H1 (cell line): ENCODE data around the gene NECTIN2. TPM values are rescaled to one million over a fixed set of nuclear protein-coding genes. Genes with fewer than 3 reads are reported as not detected.

Experiments used
- CTCF ChIA-PET: fragments of 300-600 bp; sonication (Branson Sonifier 250); formaldehyde crosslinking; loops from one replicate; lab custom pipeline; 2021; ENCODE audit not compliant: partially characterized antibody; lab: Charles Lee
- POLR2A ChIA-PET: fragments of 300-600 bp; sonication (Branson Sonifier 250); formaldehyde crosslinking; loops from one replicate; lab custom pipeline; 2021; ENCODE audit warnings: inconsistent platforms; ENCODE audit not compliant: partially characterized antibody; lab: Charles Lee
- DNase-seq, 2 experiments: peaks; one replicate each; pipeline versions ENCODE4 v3.0.0 to v3.0.0-alpha.2; 2010 to 2022; ENCODE audit warnings: low spot score in 2 of 2, low read depth in 1 of 2, mixed read lengths in 1 of 2
- FAIRE-seq: peaks from 2 replicates; lab custom pipeline; 2011; peaks lifted over from hg19 to GRCh38; lab: Jason Lieb, UNC
- H2AFZ ChIP-seq: 2 replicates; pipeline ENCODE4 v1.8.1; 2012; ENCODE audit warnings: low read length, inconsistent platforms
- H2AK5ac ChIP-seq: 2 replicates; pipeline ENCODE4 v1.6.1; 2013; ENCODE audit warnings: low read depth, low read length
- H2BK120ac ChIP-seq: replicated peaks from 2 replicates; pipeline ENCODE3; 2013; ENCODE audit warnings: low read depth, low read length, inconsistent platforms
- H2BK12ac ChIP-seq: 2 replicates; pipeline ENCODE4 v1.6.1; 2013; ENCODE audit warnings: low read depth, low read length
- H2BK15ac ChIP-seq: 2 replicates; pipeline ENCODE4 v1.6.1; 2013; ENCODE audit warnings: low read length
- H2BK20ac ChIP-seq: 2 replicates; pipeline ENCODE4 v1.6.1; 2013; ENCODE audit warnings: low read length
- H2BK5ac ChIP-seq: 2 replicates; pipeline ENCODE4 v1.6.1; 2013; ENCODE audit warnings: low read depth, low read length
- H3K14ac ChIP-seq: 2 replicates; pipeline ENCODE4 v1.6.1; 2013; ENCODE audit warnings: inconsistent platforms; ENCODE audit not compliant: insufficient read length
- H3K18ac ChIP-seq: 2 replicates; pipeline ENCODE4 v1.6.1; 2013; ENCODE audit warnings: low read length; ENCODE audit errors: extremely low read depth
- H3K23ac ChIP-seq: 2 replicates; pipeline ENCODE4 v1.6.1; 2013; ENCODE audit warnings: inconsistent platforms; ENCODE audit not compliant: insufficient read length
- H3K23me2 ChIP-seq: 2 replicates; pipeline ENCODE4 v1.6.1; 2013; ENCODE audit warnings: low read depth, low read length
- H3K27ac ChIP-seq: 2 replicates; pipeline ENCODE4 v1.6.1; 2011; ENCODE audit warnings: low read depth, low read length, inconsistent platforms
- H3K27me3 ChIP-seq, 4 experiments: replicated peaks in 1 of 4; 1 replicate in 1 of 4; 2 replicates in 3 of 4; pipeline versions ENCODE4 v1.6.1 to v1.8.1; 2011 to 2013; ENCODE audit warnings: low read length in 3 of 4, mild to moderate bottlenecking in 3 of 4, inconsistent platforms in 2 of 4, mixed read lengths in 2 of 4, moderate library complexity in 1 of 4; ENCODE audit not compliant: control insufficient read depth in 3 of 4, insufficient read depth in 3 of 4; ENCODE audit errors: extremely low read depth in 1 of 4
- H3K36me3 ChIP-seq, 4 experiments: 2 replicates each; pipeline versions ENCODE4 v1.6.1 to v1.8.1; 2011 to 2013; ENCODE audit warnings: mild to moderate bottlenecking in 4 of 4, low read length in 3 of 4, moderate library complexity in 2 of 4, control low read depth in 1 of 4, inconsistent platforms in 1 of 4; ENCODE audit not compliant: insufficient read depth in 4 of 4, control insufficient read depth in 2 of 4
- H3K4ac ChIP-seq: replicated peaks from 2 replicates; pipeline ENCODE3; 2013; ENCODE audit warnings: low read length, low read depth, mixed read lengths, inconsistent platforms; ENCODE audit not compliant: insufficient read length
- H3K4me1 ChIP-seq, 4 experiments: replicated peaks in 1 of 4; 1 replicate in 1 of 4; 2 replicates in 3 of 4; pipeline versions ENCODE4 v1.6.1 to v1.8.1; 2011 to 2013; ENCODE audit warnings: low read length in 3 of 4, inconsistent platforms in 2 of 4, mixed read lengths in 1 of 4; ENCODE audit not compliant: insufficient read depth in 4 of 4, control insufficient read depth in 3 of 4
- H3K4me2 ChIP-seq, 2 experiments: 2 replicates each; pipeline versions ENCODE4 v1.6.1 to v1.8.1; 2011 to 2013; ENCODE audit warnings: low read depth in 2 of 2, low read length in 2 of 2, control low read depth in 1 of 2, inconsistent platforms in 1 of 2, mild to moderate bottlenecking in 1 of 2; ENCODE audit not compliant: insufficient read depth in 1 of 2
- H3K4me3 ChIP-seq, 4 experiments: fragments of 200-600, 300-600 bp in 1 of 4; sonication (generic), shearing (Covaris generic), sonication (Bioruptor Twin) in 1 of 4; 2 replicates each; pipeline versions ENCODE4 v1.5.1 to v1.8.1; 2011 to 2016; ENCODE audit warnings: low read length in 4 of 4, low read depth in 3 of 4, control low read depth in 2 of 4, inconsistent platforms in 2 of 4, mild to moderate bottlenecking in 2 of 4, mixed read lengths in 1 of 4, moderate library complexity in 1 of 4; ENCODE audit not compliant: insufficient read depth in 2 of 4; ENCODE audit errors: extremely low read depth in 1 of 4
- H3K56ac ChIP-seq: replicated peaks from 2 replicates; pipeline ENCODE3; 2013; ENCODE audit warnings: low read depth, mild to moderate bottlenecking, mixed read lengths, low read length, inconsistent platforms; ENCODE audit not compliant: insufficient read length
- H3K79me1 ChIP-seq: 2 replicates; pipeline ENCODE4 v1.6.1; 2013; ENCODE audit warnings: low read depth, low read length, control low read depth
- H3K79me2 ChIP-seq, 2 experiments: 2 replicates each; pipeline versions ENCODE4 v1.6.1 to v1.8.1; 2012 to 2013; ENCODE audit warnings: low read length in 2 of 2, mild to moderate bottlenecking in 2 of 2, inconsistent platforms in 1 of 2; ENCODE audit not compliant: insufficient read depth in 2 of 2, control insufficient read depth in 1 of 2
- H3K9ac ChIP-seq, 4 experiments: replicated peaks in 1 of 4; 1 replicate in 1 of 4; 2 replicates in 3 of 4; pipeline versions ENCODE4 v1.6.1 to v1.8.1; 2011 to 2013; ENCODE audit warnings: low read depth in 3 of 4, low read length in 3 of 4, control low read depth in 2 of 4, mild to moderate bottlenecking in 2 of 4, moderate library complexity in 2 of 4, inconsistent platforms in 1 of 4; ENCODE audit errors: extremely low read depth in 1 of 4
- H3K9me3 ChIP-seq, 2 experiments: 2 replicates each; pipeline versions ENCODE4 v1.6.1 to v1.8.1; 2012 to 2013; ENCODE audit warnings: mild to moderate bottlenecking in 2 of 2, moderate library complexity in 2 of 2, control low read depth in 1 of 2, inconsistent platforms in 1 of 2, low read depth in 1 of 2, low read length in 1 of 2, mixed read lengths in 1 of 2; ENCODE audit not compliant: insufficient read depth in 2 of 2
- H4K20me1 ChIP-seq, 2 experiments: replicated peaks in 1 of 2; 2 replicates each; pipeline versions ENCODE3 to v1.8.1; 2011 to 2013; ENCODE audit warnings: inconsistent platforms in 2 of 2, low read length in 2 of 2, mild to moderate bottlenecking in 1 of 2; ENCODE audit not compliant: insufficient read depth in 2 of 2, control insufficient read depth in 1 of 2
- H4K5ac ChIP-seq: 2 replicates; pipeline ENCODE4 v1.6.1; 2013; ENCODE audit warnings: low read length, low read depth, mixed read lengths, inconsistent platforms; ENCODE audit not compliant: insufficient read length
- H4K8ac ChIP-seq: 2 replicates; pipeline ENCODE4 v1.8.0; 2013; ENCODE audit warnings: mild to moderate bottlenecking, moderate library complexity, low read length, inconsistent platforms; ENCODE audit not compliant: insufficient read depth; ENCODE audit errors: extremely low read depth
- H4K91ac ChIP-seq: replicated peaks from 2 replicates; pipeline ENCODE3; 2013; ENCODE audit warnings: low read length, mixed read lengths, inconsistent platforms; ENCODE audit not compliant: insufficient read length
- NRF1 ChIP-seq: IDR thresholded peaks from 2 replicates; pipeline ENCODE4 v1.6.1; 2011; ENCODE audit warnings: mild to moderate bottlenecking, low read depth, low read length, improper control_type of control experiment
- POLR2A ChIP-seq, 2 experiments: IDR thresholded peaks; 1 replicate in 1 of 2; 2 replicates in 1 of 2; pipeline ENCODE4 v1.6.1; 2011; ENCODE audit warnings: low read depth in 2 of 2, low read length in 2 of 2, mild to moderate bottlenecking in 2 of 2; ENCODE audit errors: control extremely low read depth in 1 of 2
- POLR2AphosphoS5 ChIP-seq: IDR thresholded peaks from 2 replicates; pipeline ENCODE4 v1.6.1; 2011; ENCODE audit warnings: low read depth, low read length
- WGBS, 2 experiments: shearing (Covaris generic) in 1 of 2; methylation state at CpG; one replicate each; pipeline versions ENCODE4 v1.1.6 to v1.1.7; 2013 to 2015; ENCODE audit warnings: low lambda C conversion rate in 2 of 2, mixed read lengths in 2 of 2, inconsistent platforms in 1 of 2, low coverage in 1 of 2, missing lambda C conversion rate in 1 of 2; ENCODE audit not compliant: insufficient replicate concordance in 2 of 2, insufficient coverage in 1 of 2, insufficient read length in 1 of 2; ENCODE audit errors: extremely low coverage in 1 of 2, missing lambda C conversion rate in 1 of 2; 5-methylcytosine and 5-hydroxymethylcytosine counted together
- polyA plus RNA-seq, 7 experiments: library from polyadenylated mRNA; depleted of rRNA in 3 of 7; stranded (reverse) in 5 of 7; unstranded in 2 of 7; fragments of >200 nt in 5 of 7; fragments of 200-250 nt in 2 of 7; gene quantifications; 1 replicate in 5 of 7; 2 replicates in 1 of 7; 4 replicates in 1 of 7; pipeline versions ENCODE4 v1.2.1 to v1.2.3, GENCODE V29; 2011 to 2013; ENCODE audit warnings: missing spikeins in 2 of 7, mixed read lengths in 2 of 7
- total RNA-seq: library from RNA; stranded (reverse); fragmentation: NEBNext Ultra II Directional; extraction: Animal tissue kit (Norgen Biotek cat#: 25700); gene quantifications from 2 replicates; pipeline ENCODE4 v1.2.1, GENCODE V29; 2021

Gene NECTIN2
- total and polyA plus RNA-seq, 2 of the 8 experiments (the other 6 are each of a cell fraction or from before 2014, with no cell fraction given) = 184 to 237 TPM

DNA sequence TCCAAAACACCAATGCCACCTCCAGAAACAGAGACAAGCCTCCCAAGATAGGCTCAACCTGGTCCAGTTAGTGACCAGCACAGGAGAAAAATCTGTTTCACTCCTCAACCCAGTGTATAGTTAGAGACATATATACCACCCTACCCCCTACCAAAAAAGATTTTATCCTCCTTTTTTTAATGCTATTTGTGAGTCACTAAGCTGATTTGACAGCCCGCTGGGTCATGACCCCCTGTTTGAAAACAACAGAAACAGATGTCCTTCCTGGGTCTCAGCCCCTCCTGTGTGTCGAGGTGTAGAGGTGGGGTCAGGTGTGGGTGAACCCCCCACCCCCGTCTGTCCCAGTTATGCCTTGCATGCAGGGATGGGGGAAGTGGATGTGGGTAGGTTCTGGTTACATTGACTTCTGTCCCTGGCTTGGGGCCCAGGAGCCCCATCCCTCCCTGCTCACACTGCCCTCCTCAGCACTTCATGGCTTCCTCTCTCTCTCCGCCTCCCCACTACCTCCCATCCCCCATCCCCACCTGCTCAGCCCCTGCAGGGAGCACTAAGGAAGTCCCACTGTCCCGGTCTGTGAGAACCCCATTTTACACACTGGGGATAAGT is 30.9 kb downstream of the NECTIN2 start:
- peaks cover 40 to 77% (median 57%) of the 10 kb centered on the region in 4 experiments for H3K36me3 ChIP-seq
- no peaks in the 10 kb centered on the region for H3K23me2 ChIP-seq
- no peak overlapping the region for H2BK120ac ChIP-seq
- H3K27me3 ChIP-seq = no peaks in the 10 kb centered on the region
- H3K9ac ChIP-seq = no peak overlapping the region
- H3K4ac ChIP-seq = no peak overlapping the region
- H4K8ac ChIP-seq = no peak overlapping the region
- TF ChIP-seq POLR2A (IDR thresholded peaks at IDR 0.05; ENCODE audit: control extremely low read depth in 1 of 2, low read depth in 2 of 2, low read length in 2 of 2) = peak in 1 of 2 experiments; percentile 3; a peak in 1 of 3 replicates
- no peak for TF ChIP-seq NRF1
- 0 out of 2 replicates have a peak, but pooled peaks have one; percentile 39 for TF ChIP-seq POLR2AphosphoS5
- FAIRE-seq (no peak), DNase-seq (no peak)
- no peak overlapping the region for H2BK5ac ChIP-seq
- H3K79me1 ChIP-seq = no peaks in the 10 kb centered on the region
- WGBS, 2 experiments = 75% methylated on average over 5 of the region's 5 CpGs; no CpG with 5 or more reads in 1 of the 2 experiments
- no peak overlapping the region for H2BK20ac ChIP-seq
- POLR2A ChIA-PET = interaction anchor here (0.9 to 13.6 kb wide), 7 partner anchors 12 to 67 kb away, joined by 3 to 109 read pairs (median 18); partner anchors contain the start of genes APOE, NECTIN2 and TOMM40
- H3K56ac ChIP-seq = no peak overlapping the region
- H3K14ac ChIP-seq = no peak overlapping the region
- H4K20me1 ChIP-seq = peaks cover 4 to 25% of the 10 kb centered on the region in 2 experiments
- H3K79me2 ChIP-seq = no peaks in the 10 kb centered on the region; a peak in 1 of 4 replicates
- no peak overlapping the region for H2BK15ac ChIP-seq
- H4K5ac ChIP-seq = no peak overlapping the region
- no peaks in the 10 kb centered on the region for H3K9me3 ChIP-seq
- CTCF ChIA-PET = no interaction called here
- H3K23ac ChIP-seq = no peak overlapping the region
- H3K4me1 ChIP-seq = peaks cover 0 to 20% (median 3%) of the 10 kb centered on the region in 4 experiments; a peak in 5 of 7 replicates
- no peak overlapping the region for H2AK5ac ChIP-seq
- no peak overlapping the region for H2AFZ ChIP-seq
- no peak overlapping the region for H2BK12ac ChIP-seq
- H4K91ac ChIP-seq = no peak overlapping the region
- no peak overlapping the region for H3K4me3 ChIP-seq
- H3K18ac ChIP-seq = no peak overlapping the region
- H3K27ac ChIP-seq = no peak overlapping the region
- H3K4me2 ChIP-seq = no peak overlapping the region
